ENCODE results near the gene BORCS5.

Gene BORCS5

GRCh38 chr12:12439636-12440035, 82.8 kb downstream of the BORCS5 start:
- Histone ChIP-seq H3K36me3 (ENCODE audit: insufficient read depth, insufficient read length, low read length) (no peaks in the 10 kb centered on the region), H3K27me3 (ENCODE audit: insufficient read depth, insufficient read length) (no peaks in the 10 kb centered on the region), H3K9ac (ENCODE audit: insufficient read length, low read depth) (no peak overlapping the region), H3K4me3 (ENCODE audit: insufficient read length, low read depth) (no peak overlapping the region), H3K4me1 (ENCODE audit: insufficient read depth, insufficient read length) (no peaks in the 10 kb centered on the region), H3K9me3 (ENCODE audit: insufficient read depth, low read length) (peaks cover 7% of the 10 kb centered on the region)
- no peak for DNase-seq (ENCODE audit: low read depth, low spot score)
- TF ChIP-seq SUZ12 (IDR thresholded peaks at IDR 0.05; ENCODE audit: extremely low read depth, insufficient read depth, insufficient read length) = no peak
- TF ChIP-seq ZNF274 (IDR thresholded peaks at IDR 0.05; ENCODE audit: low read depth, low read length) = no peak
- TF ChIP-seq YY1 (IDR thresholded peaks at IDR 0.05; ENCODE audit: insufficient read depth, insufficient read length) = no peak

GRCh38 chr12:12440784-12441428, 84.0 kb downstream of the BORCS5 start:
- H3K36me3 ChIP-seq (ENCODE audit: insufficient read depth, insufficient read length, low read length) = no peaks in the 10 kb centered on the region
- no peak overlapping the region for H3K4me3 ChIP-seq (ENCODE audit: insufficient read length, low read depth)
- no peak for DNase-seq (ENCODE audit: low read depth, low spot score)
- no peaks in the 10 kb centered on the region for H3K4me1 ChIP-seq (ENCODE audit: insufficient read depth, insufficient read length)
- peaks cover 7% of the 10 kb centered on the region for H3K9me3 ChIP-seq (ENCODE audit: insufficient read depth, low read length)
- no peak overlapping the region for H3K9ac ChIP-seq (ENCODE audit: insufficient read length, low read depth)
- TF ChIP-seq SUZ12 (IDR thresholded peaks at IDR 0.05; ENCODE audit: extremely low read depth, insufficient read depth, insufficient read length) (no peak), YY1 (IDR thresholded peaks at IDR 0.05; ENCODE audit: insufficient read depth, insufficient read length) (no peak), ZNF274 (IDR thresholded peaks at IDR 0.05; ENCODE audit: low read depth, low read length) (no peak)
- no peaks in the 10 kb centered on the region for H3K27me3 ChIP-seq (ENCODE audit: insufficient read depth, insufficient read length)

- Histone ChIP-seq H3K9ac (ENCODE audit: insufficient read length, low read depth) (no peak overlapping the region), H3K9me3 (ENCODE audit: insufficient read depth, low read length) (peaks cover 7% of the 10 kb centered on the region), H3K36me3 (ENCODE audit: insufficient read depth, insufficient read length, low read length) (no peaks in the 10 kb centered on the region), H3K4me1 (ENCODE audit: insufficient read depth, insufficient read length) (no peaks in the 10 kb centered on the region), H3K27me3 (ENCODE audit: insufficient read depth, insufficient read length) (no peaks in the 10 kb centered on the region), H3K4me3 (ENCODE audit: insufficient read length, low read depth) (no peak overlapping the region)
- TF ChIP-seq SUZ12 (IDR thresholded peaks at IDR 0.05; ENCODE audit: extremely low read depth, insufficient read depth, insufficient read length) (no peak), YY1 (IDR thresholded peaks at IDR 0.05; ENCODE audit: insufficient read depth, insufficient read length) (no peak), ZNF274 (IDR thresholded peaks at IDR 0.05; ENCODE audit: low read depth, low read length) (no peak)
- DNase-seq (ENCODE audit: low read depth, low spot score) = no peak
Measured at GRCh38 chr12:12441429-12441807, 84.5 kb downstream of the BORCS5 start.

GRCh38 chr12:12441843-12442461, 85.1 kb downstream of the BORCS5 start:
- no peaks in the 10 kb centered on the region for H3K27me3 ChIP-seq (ENCODE audit: insufficient read depth, insufficient read length)
- DNase-seq (ENCODE audit: low read depth, low spot score) = no peak
- no peaks in the 10 kb centered on the region for H3K36me3 ChIP-seq (ENCODE audit: insufficient read depth, insufficient read length, low read length)
- H3K9ac ChIP-seq (ENCODE audit: insufficient read length, low read depth) = no peak overlapping the region
- TF ChIP-seq SUZ12 (IDR thresholded peaks at IDR 0.05; ENCODE audit: extremely low read depth, insufficient read depth, insufficient read length) (no peak), ZNF274 (IDR thresholded peaks at IDR 0.05; ENCODE audit: low read depth, low read length) (no peak), YY1 (IDR thresholded peaks at IDR 0.05; ENCODE audit: insufficient read depth, insufficient read length) (no peak)
- H3K4me3 ChIP-seq (ENCODE audit: insufficient read length, low read depth) = no peak overlapping the region
- H3K9me3 ChIP-seq (ENCODE audit: insufficient read depth, low read length) = peaks cover 5% of the 10 kb centered on the region
- no peaks in the 10 kb centered on the region for H3K4me1 ChIP-seq (ENCODE audit: insufficient read depth, insufficient read length)

- Histone ChIP-seq H3K4me3 (ENCODE audit: insufficient read length, low read depth) (no peak overlapping the region), H3K9ac (ENCODE audit: insufficient read length, low read depth) (no peak overlapping the region), H3K4me1 (ENCODE audit: insufficient read depth, insufficient read length) (peaks cover 3% of the 10 kb centered on the region), H3K9me3 (ENCODE audit: insufficient read depth, low read length) (no peaks in the 10 kb centered on the region), H3K36me3 (ENCODE audit: insufficient read depth, insufficient read length, low read length) (no peaks in the 10 kb centered on the region), H3K27me3 (ENCODE audit: insufficient read depth, insufficient read length) (no peaks in the 10 kb centered on the region)
- no peak for DNase-seq (ENCODE audit: low read depth, low spot score)
- no peak for TF ChIP-seq YY1 (IDR thresholded peaks at IDR 0.05; ENCODE audit: insufficient read depth, insufficient read length)
- TF ChIP-seq SUZ12 (IDR thresholded peaks at IDR 0.05; ENCODE audit: extremely low read depth, insufficient read depth, insufficient read length) = no peak
Measured at GRCh38 chr12:12442548-12443071, 85.7 kb downstream of the BORCS5 start.

- Histone ChIP-seq H3K4me3 (ENCODE audit: insufficient read length, low read depth) (no peak overlapping the region), H3K36me3 (ENCODE audit: insufficient read depth, insufficient read length, low read length) (no peaks in the 10 kb centered on the region), H3K9ac (ENCODE audit: insufficient read length, low read depth) (no peak overlapping the region), H3K27me3 (ENCODE audit: insufficient read depth, insufficient read length) (no peaks in the 10 kb centered on the region), H3K4me1 (ENCODE audit: insufficient read depth, insufficient read length) (peaks cover 3% of the 10 kb centered on the region), H3K9me3 (ENCODE audit: insufficient read depth, low read length) (no peaks in the 10 kb centered on the region)
- no peak for DNase-seq (ENCODE audit: low read depth, low spot score)
- TF ChIP-seq YY1 (IDR thresholded peaks at IDR 0.05; ENCODE audit: insufficient read depth, insufficient read length) (no peak), SUZ12 (IDR thresholded peaks at IDR 0.05; ENCODE audit: extremely low read depth, insufficient read depth, insufficient read length) (no peak), ZNF274 (IDR thresholded peaks at IDR 0.05; ENCODE audit: low read depth, low read length) (no peak)
Measured at GRCh38 chr12:12443431-12443878, 86.6 kb downstream of the BORCS5 start.

- H3K4me1 ChIP-seq (ENCODE audit: insufficient read depth, insufficient read length) = peaks cover 3% of the 10 kb centered on the region
- no peak overlapping the region for H3K4me3 ChIP-seq (ENCODE audit: insufficient read length, low read depth)
- H3K36me3 ChIP-seq (ENCODE audit: insufficient read depth, insufficient read length, low read length) = no peaks in the 10 kb centered on the region
- no peak overlapping the region for H3K9ac ChIP-seq (ENCODE audit: insufficient read length, low read depth)
- DNase-seq (ENCODE audit: low read depth, low spot score) = no peak
- H3K27me3 ChIP-seq (ENCODE audit: insufficient read depth, insufficient read length) = no peaks in the 10 kb centered on the region
- no peaks in the 10 kb centered on the region for H3K9me3 ChIP-seq (ENCODE audit: insufficient read depth, low read length)
- no peak for TF ChIP-seq ZNF274 (IDR thresholded peaks at IDR 0.05; ENCODE audit: low read depth, low read length)
- no peak for TF ChIP-seq SUZ12 (IDR thresholded peaks at IDR 0.05; ENCODE audit: extremely low read depth, insufficient read depth, insufficient read length)
- TF ChIP-seq YY1 (IDR thresholded peaks at IDR 0.05; ENCODE audit: insufficient read depth, insufficient read length) = no peak
Measured at GRCh38 chr12:12445165-12445881, 88.4 kb downstream of the BORCS5 start.

Data from NT2/D1 (cell line).